ENCODE measurements around the gene CACNA2D2. TPM values are rescaled to one million over a fixed set of nuclear protein-coding genes. Genes with fewer than 3 reads are reported as not detected.

Gene CACNA2D2
- total and polyA plus RNA-seq, 2 of the 13 experiments (the other 11 are each of a cell fraction or from before 2014, with no cell fraction given), result not detected

DNA sequence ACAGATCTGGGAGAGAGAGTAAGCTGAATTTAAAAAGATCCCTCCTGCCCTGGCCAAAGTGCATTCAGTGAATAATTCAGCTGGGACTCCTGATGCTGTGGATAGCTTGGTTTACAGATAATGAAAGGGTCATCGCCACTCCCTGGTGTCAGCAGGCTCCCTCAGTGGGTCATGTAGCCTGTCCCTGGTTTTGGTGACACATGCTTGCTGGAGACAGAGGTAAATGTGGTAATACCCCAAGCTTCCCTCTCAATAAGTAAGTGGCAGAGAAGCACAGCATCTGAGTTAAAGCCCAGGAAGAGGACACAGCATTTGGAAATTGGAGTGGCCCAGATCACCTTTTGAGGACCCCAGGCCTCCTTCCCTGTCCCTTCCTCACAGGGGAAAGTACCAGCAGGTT is 146.0 kb downstream of the CACNA2D2 start:
- Histone ChIP-seq H3K9me3 (ENCODE audit: low read length) (no peaks in the 10 kb centered on the region), H3K4me1 (ENCODE audit: insufficient read depth, low read length) (peaks cover 37% of the 10 kb centered on the region), H3K4me3 (replicated peaks in 1 of 3; ENCODE audit: insufficient read depth in 1 of 3, low read depth in 2 of 3, low read length in 3 of 3) (peak overlapping the region; percentile 76 to 91 (median 88)), H3K36me3 (replicated peaks in 1 of 2; ENCODE audit: control insufficient read depth in 1 of 2, insufficient read depth in 2 of 2, low read length in 2 of 2) (peaks cover 10 to 31% of the 10 kb centered on the region in 2 experiments; a peak in 4 of 5 replicates), H3K27ac (ENCODE audit: extremely low read length, insufficient read depth, low read length) (no peak overlapping the region), H2AFZ (ENCODE audit: low read length) (no peak overlapping the region), H3K9ac (ENCODE audit: insufficient read depth, low read depth, low read length) (peak overlapping the region; percentile 91), H3K27me3 (ENCODE audit: control insufficient read depth in 1 of 2, insufficient read depth in 2 of 2, low read length in 2 of 2) (peaks cover 0 to 4% of the 10 kb centered on the region in 2 experiments; a peak in 2 of 5 replicates), H3K4me2 (ENCODE audit: low read depth, low read length) (peak overlapping the region; percentile 94), H4K20me1 (ENCODE audit: insufficient read depth, low read length) (peaks cover 25% of the 10 kb centered on the region), H3K79me2 (ENCODE audit: insufficient read depth, low read length) (peaks cover 39% of the 10 kb centered on the region)
- ChIA-PET CTCF (ENCODE audit: low intra/inter-chr PET ratio, low total read pairs) (no interaction called here), POLR2A (interaction anchor here (1.5 kb wide), 1 partner anchor 58 kb away, joined by 4 read pairs; the partner anchor contains the start of genes HYAL3 and NAA80)
- BruUV-seq (replicated peaks), result no TSS peak
- intact Hi-C loops (cut with micrococcal nuclease; ENCODE audit: unreplicated experiment), result no loop called here
- TF ChIP-seq ZNF414 (CRISPR knock-in tag; IDR thresholded peaks at IDR 0.05) (no peak), ZNF639 (CRISPR knock-in tag; conservative IDR thresholded peaks at IDR 0.05) (no peak), ASH2L (IDR thresholded peaks at IDR 0.05; ENCODE audit: insufficient read length, low read depth, low read length) (no peak), TOPORS (CRISPR knock-in tag; IDR thresholded peaks at IDR 0.05) (no peak), EZH2 (conservative IDR thresholded peaks at IDR 0.05; ENCODE audit: low read depth, low read length) (no peak), NCOA2 (CRISPR knock-in tag; IDR thresholded peaks at IDR 0.05) (no peak), AHR (CRISPR knock-in tag; IDR thresholded peaks at IDR 0.05) (no peak), ZFX (CRISPR knock-in tag; IDR thresholded peaks at IDR 0.05; ENCODE audit: low read depth) (no peak), ELF3 (CRISPR knock-in tag; IDR thresholded peaks at IDR 0.05) (no peak)
- TF ChIP-seq, protein P1, sequence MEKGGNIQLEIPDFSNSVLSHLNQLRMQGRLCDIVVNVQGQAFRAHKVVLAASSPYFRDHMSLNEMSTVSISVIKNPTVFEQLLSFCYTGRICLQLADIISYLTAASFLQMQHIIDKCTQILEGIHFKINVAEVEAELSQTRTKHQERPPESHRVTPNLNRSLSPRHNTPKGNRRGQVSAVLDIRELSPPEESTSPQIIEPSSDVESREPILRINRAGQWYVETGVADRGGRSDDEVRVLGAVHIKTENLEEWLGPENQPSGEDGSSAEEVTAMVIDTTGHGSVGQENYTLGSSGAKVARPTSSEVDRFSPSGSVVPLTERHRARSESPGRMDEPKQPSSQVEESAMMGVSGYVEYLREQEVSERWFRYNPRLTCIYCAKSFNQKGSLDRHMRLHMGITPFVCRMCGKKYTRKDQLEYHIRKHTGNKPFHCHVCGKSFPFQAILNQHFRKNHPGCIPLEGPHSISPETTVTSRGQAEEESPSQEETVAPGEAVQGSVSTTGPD (CRISPR knock-in tag; IDR thresholded peaks at IDR 0.05), result no peak
- TF ChIP-seq, protein P2, sequence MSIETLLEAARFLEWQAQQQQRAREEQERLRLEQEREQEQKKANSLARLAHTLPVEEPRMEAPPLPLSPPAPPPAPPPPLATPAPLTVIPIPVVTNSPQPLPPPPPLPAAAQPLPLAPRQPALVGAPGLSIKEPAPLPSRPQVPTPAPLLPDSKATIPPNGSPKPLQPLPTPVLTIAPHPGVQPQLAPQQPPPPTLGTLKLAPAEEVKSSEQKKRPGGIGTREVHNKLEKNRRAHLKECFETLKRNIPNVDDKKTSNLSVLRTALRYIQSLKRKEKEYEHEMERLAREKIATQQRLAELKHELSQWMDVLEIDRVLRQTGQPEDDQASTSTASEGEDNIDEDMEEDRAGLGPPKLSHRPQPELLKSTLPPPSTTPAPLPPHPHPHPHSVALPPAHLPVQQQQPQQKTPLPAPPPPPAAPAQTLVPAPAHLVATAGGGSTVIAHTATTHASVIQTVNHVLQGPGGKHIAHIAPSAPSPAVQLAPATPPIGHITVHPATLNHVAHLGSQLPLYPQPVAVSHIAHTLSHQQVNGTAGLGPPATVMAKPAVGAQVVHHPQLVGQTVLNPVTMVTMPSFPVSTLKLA (IDR thresholded peaks at IDR 0.05), result no peak
- in situ Hi-C loops (cut with HindIII; ENCODE audit: extremely low pct_ligation_motif_present, low pct_unique_long_range_greater_than_20kb), result no loop called here
- DNase-seq (ENCODE audit: low spot score) (no peak), ATAC-seq (no peak), FAIRE-seq (no peak)
- 50% methylated on average over 1 of the region's 1 CpG for WGBS (ENCODE audit: low lambda C conversion rate)

Data from HepG2 (cell line).